GM21360 (cell line): ENCODE measurements around the gene RERE.

Experiments used
- ATAC-seq: cut with Tn5 transposase; IDR thresholded peaks from one replicate; pipeline ENCODE4 v1.9.1; 2021; ENCODE audit warnings: mild to moderate bottlenecking, moderate library complexity; ENCODE audit not compliant: unreplicated experiment

The RERE gene

GRCh38 chr1:8721679-8722324 lies 95.6 kb downstream of the RERE start:
- no peak for ATAC-seq

GRCh38 chr1:8720347-8720746 lies 97.1 kb downstream of the RERE start:
- no peak for ATAC-seq

DNA sequence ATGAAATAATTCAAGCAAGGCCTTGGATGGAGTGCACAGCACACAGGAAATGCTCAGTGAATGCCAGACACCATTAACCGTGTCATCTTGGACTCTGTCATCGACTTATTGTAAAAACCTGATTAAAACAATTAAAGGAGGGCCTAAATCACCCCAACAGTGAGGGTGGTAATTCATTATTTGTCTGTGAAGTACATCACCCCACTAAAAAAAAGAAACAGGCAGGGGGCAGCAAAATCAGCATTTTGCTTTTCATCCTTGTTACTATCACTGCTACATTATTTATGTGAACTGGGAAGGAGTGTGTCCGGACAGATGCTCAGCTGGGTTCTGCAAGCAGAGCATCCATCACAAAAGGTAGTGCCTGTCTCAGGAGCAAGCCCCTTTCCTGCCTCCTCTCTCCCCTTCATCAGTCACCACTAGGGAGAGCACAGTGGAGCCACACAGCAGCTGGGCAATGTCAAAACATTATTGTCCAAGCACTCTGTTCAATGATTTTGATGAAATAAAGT lies 98.5 kb downstream of the RERE start:
- no peak for ATAC-seq

DNA sequence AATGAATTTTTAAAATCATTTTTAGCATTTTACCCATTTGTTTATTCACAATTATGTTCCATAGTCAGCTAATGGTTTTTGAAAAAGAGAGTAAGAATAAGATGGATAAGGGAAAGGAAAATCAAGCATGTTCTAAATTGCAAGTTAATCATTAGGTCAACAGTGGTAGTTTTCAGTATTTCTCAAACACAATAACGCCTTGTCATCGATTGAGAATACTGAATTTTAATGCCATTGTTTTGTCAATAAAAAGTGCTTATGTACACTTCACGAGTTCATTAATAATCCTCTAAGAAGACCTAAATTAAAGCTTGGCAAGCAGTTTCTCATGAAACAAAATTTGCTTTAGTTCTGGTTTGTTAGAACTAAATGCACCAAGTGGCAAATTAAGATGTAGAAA lies 100.3 kb downstream of the RERE start:
- no peak for ATAC-seq

DNA sequence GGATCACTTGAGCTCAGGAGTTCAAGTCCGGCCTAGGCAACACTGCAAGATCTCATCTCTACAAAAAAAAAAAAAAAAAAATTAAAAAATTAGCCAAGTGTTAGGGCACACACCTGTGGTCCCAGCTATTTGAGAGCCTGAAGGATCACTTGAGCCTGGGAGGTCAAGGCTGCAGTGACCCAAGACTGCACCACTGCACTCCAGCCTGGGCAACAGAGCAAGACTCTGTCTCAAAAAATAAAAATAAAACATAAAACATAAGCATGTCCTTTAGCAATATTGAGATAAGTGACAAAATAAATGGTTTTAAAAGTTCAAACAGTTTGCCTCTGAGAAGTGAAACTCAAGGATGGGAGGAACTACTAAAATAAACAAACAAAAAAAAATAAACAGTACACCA lies 101.2 kb downstream of the RERE start:
- ATAC-seq: no peak

DNA sequence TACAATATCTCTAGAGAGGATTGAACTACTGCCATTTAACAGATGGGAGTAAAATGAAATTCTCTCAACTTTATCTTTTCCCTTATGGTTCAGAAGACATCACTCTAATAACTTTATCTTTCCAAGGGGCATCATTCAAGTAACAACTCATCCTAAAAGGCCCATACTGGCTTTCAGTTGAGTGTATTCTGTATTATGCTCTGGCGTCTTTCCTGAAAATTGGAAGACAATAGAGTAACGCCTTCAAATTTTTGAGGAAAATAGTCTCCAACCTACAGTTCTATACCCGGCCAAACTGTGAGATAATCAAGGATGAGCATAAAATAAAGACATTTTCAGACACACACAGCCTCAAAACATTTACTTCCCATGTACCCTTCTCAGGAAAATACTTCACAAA lies 103.3 kb downstream of the RERE start:
- ATAC-seq: no peak

GRCh38 chr1:8712413-8713231 lies 104.8 kb downstream of the RERE start:
- no peak for ATAC-seq

- no peak for ATAC-seq
Measured at GRCh38 chr1:8711873-8712412, 105.5 kb downstream of the RERE start.

DNA sequence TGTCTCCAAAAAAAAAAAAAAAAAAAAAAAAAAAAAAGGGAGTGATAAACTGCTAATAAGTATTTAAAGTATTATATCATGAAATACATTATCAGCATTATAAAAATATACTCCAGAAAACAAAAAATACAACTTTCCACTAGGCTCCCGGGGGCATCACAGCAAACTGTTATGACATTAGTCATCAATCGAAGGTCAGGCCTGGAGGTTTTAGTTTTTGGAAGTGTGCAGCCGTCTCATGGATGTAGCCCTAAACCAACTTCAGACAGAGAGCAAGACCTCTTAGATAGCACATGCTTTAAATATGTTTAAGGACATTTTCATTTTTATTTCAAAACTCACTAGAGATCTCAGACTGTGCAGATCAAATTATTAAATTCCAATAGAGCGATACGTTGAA lies 106.3 kb downstream of the RERE start:
- ATAC-seq: no peak

DNA sequence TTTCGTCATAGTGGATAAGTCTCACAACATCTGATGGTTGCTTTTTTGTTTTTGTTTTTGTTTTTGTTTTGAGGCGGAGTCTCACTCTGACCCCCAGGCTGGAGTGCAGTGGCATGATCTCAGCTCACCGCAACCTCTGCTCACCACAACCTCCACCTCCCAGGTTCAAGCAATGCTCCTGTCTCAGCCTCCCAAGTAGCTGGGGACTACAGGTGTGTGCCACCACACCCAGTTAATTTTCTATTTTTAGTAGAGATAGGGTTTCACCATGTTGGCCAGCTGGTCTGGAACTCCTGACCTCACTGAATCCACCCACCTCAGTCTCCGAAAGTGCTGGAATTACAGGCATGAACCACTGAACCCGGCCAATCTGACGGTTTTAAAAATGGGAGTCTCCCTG lies 109.2 kb downstream of the RERE start:
- ATAC-seq: no peak

DNA sequence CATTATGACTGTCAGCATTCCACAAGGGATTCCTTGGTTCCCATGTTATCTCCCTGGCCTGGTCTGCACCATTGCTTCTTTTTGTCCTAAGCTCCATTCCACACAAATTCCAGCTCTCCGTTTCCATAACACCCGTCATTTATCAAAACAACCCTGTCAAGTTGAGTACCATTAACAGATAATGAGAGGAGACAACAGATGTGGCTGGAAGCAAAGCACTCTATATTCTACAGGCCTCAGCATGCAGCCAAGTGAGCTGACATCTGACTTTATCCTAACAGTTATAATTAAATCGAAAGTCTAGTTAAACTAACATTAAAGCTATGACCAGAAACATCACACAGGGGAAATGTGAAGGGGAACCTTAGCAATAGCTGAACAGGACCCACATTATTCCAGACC lies 110.4 kb downstream of the RERE start:
- ATAC-seq: no peak

GRCh38 chr1:8706291-8706690 lies 111.1 kb downstream of the RERE start:
- ATAC-seq: no peak

- ATAC-seq: no peak
Measured at GRCh38 chr1:8704866-8705506, 112.5 kb downstream of the RERE start.

- peak; percentile 75 for ATAC-seq
Measured at GRCh38 chr1:8702850-8703810, 114.3 kb downstream of the RERE start.

- no peak for ATAC-seq
Measured at GRCh38 chr1:8702472-8702849, 115.0 kb downstream of the RERE start.

DNA sequence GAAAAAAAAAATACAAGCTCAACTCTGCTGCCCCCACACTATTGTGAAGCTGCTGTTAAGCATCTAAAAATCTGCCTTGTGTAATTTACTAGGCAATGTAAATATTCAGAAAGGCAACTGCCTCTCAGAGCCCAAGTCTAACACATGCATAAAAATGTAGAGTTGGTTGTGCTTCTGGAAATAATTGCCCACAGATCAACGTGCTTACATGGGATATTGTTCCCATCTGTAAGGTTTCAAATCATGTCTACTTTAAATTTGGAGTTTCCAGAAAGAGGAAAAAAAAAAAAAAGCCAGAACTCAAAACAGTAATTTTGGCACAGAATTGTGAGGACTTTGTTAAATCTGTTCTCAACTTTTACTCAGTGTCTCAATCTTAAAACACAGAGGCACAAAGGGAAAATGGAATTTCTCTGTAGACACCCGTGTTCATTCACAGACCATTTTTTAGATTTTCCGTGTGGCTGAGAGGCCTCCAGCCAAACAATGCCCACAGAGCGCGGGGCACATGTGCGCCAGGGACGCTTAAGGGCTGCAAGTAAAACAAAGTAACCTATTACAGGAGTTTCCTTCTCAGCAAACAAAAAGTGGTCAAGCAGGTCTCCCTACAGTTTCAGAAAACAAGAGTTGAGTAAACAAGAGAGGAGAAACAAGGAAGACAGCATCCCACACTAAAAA lies 115.5 kb downstream of the RERE start:
- ATAC-seq: no peak

DNA sequence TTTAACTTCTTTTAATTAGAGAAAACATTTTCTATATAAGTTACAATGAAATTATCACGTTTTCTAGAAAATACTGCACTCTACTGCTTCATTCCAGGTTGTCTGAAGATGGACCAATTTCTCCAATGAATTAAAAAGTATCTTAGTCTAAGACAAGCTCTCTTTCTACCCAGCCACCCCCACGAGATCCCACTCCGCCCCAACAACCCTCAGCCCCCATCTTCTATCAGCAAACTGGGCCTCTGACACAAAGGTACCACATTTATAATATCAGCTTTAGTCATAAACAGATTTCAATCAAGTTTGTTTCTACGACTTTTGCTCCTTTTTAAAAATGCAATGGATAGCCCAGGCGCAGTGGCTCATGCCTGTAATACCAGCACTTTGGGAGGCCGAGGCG lies 117.8 kb downstream of the RERE start:
- no peak for ATAC-seq

GRCh38 chr1:8698937-8699447 lies 118.4 kb downstream of the RERE start:
- no peak for ATAC-seq

DNA sequence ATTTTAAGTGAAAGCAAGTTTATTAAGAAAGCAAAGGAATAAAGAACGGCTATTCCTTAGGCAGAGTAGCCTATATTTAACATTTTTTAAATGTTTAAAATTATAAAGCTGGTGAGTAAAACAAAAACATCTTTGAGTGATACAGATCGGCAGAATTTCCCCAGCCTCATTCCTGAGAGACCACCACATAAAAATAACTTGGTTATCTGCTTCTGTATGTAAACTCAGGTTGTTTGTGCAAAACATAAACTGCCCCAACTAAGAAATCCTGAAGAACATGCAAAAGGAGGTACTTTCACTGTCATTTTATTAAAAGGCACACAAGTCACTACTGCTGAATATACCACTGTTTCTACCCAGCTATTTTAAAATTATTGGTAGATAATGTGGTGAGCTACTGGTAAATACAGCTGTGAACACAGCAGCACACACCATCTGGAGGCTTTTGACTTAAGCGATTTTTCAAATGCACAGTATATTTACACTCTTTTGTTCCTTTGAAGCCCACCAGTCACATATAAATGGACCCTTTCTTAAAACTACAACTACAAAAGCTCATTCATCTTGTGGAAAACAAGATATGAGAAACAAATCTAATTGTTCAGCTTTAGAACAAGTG lies 119.3 kb downstream of the RERE start:
- ATAC-seq: no peak
